ENCODE data around the gene ELP5. TPM values are rescaled to one million over a fixed set of nuclear protein-coding genes. Genes with fewer than 3 reads are reported as not detected.
A peak's percentile ranks its signal among the peaks of the same experiment; 100 is the strongest.

Gene ELP5
- total RNA-seq, 4 donors from 2014 or later, result 41.9 to 65.6 (median 51.3) TPM

DNA sequence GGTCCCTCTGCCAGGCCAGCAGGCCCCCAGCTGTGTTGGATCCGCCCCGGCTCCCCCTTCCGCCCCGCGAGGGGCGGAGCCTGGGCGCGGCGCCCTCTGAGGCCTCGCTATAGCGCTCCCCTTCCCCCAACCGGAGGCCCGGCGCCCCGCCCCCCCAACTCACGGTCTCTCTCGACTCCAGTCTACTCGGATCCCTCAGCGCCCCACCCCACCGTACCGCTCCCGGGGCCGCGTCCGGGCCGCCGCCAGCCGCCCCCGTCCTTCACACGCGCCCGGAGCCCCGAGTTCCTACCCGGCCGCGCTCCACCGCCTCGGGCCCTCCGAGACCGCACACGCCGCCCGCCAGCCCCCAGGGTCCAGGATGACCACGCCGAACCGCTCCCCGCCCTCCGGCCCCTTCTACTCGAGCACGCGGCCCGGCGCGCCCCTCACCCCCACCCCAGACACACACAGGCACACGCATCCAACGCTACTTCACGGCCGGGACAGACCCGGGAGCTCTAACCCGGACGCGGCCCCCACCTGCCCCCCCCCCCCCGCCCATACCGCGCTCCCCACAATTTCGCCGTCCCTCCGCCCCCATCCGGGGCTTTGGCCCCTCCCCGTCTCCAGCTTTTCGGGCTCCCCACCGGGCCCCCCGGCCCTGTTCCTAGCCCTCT lies 14.1 kb upstream of the ELP5 start:
- H3K36me3 ChIP-seq, result no peaks in the 10 kb centered on the region
- peak overlapping the region; percentile 94 to 96 for H3K27ac ChIP-seq
- no peak for TF ChIP-seq POLR2A (IDR thresholded peaks at IDR 0.05)
- TF ChIP-seq, protein P1, sequence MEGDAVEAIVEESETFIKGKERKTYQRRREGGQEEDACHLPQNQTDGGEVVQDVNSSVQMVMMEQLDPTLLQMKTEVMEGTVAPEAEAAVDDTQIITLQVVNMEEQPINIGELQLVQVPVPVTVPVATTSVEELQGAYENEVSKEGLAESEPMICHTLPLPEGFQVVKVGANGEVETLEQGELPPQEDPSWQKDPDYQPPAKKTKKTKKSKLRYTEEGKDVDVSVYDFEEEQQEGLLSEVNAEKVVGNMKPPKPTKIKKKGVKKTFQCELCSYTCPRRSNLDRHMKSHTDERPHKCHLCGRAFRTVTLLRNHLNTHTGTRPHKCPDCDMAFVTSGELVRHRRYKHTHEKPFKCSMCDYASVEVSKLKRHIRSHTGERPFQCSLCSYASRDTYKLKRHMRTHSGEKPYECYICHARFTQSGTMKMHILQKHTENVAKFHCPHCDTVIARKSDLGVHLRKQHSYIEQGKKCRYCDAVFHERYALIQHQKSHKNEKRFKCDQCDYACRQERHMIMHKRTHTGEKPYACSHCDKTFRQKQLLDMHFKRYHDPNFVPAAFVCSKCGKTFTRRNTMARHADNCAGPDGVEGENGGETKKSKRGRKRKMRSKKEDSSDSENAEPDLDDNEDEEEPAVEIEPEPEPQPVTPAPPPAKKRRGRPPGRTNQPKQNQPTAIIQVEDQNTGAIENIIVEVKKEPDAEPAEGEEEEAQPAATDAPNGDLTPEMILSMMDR (IDR thresholded peaks at IDR 0.05), result no peak
- no peaks in the 10 kb centered on the region for H3K9me3 ChIP-seq
- peaks cover 9 to 14% of the 10 kb centered on the region in 2 donors for H3K4me1 ChIP-seq
- intact Hi-C loops (cut with DNase I; ENCODE audit: low total_unique reads), result no loop called here
- peak; percentile 79 to 85 for DNase-seq
- no peaks in the 10 kb centered on the region for H3K27me3 ChIP-seq
- peak overlapping the region; percentile 86 to 100 for H3K4me3 ChIP-seq

GRCh38 chr17:7238420-7239090 lies 13.5 kb upstream of the ELP5 start:
- peak overlapping the region; percentile 94 to 96 for H3K27ac ChIP-seq
- TF ChIP-seq POLR2A (IDR thresholded peaks at IDR 0.05), result no peak
- TF ChIP-seq, protein P1 (IDR thresholded peaks at IDR 0.05), result no peak
- H3K4me3 ChIP-seq, result peak overlapping the region; percentile 86 to 100
- H3K36me3 ChIP-seq, result no peaks in the 10 kb centered on the region
- peaks cover 9 to 14% of the 10 kb centered on the region in 2 donors for H3K4me1 ChIP-seq
- no peak for DNase-seq
- H3K27me3 ChIP-seq, result no peaks in the 10 kb centered on the region
- no peaks in the 10 kb centered on the region for H3K9me3 ChIP-seq
- intact Hi-C loops (cut with DNase I; ENCODE audit: low total_unique reads), result no loop called here

- Histone ChIP-seq H3K27me3 (no peaks in the 10 kb centered on the region), H3K4me3 (peak within 1 kb of the TSS; percentile 86 to 100), H3K36me3 (no peaks in the 10 kb centered on the region), H3K9me3 (no peaks in the 10 kb centered on the region), H3K4me1 (peaks cover 9 to 14% of the 10 kb centered on the region in 2 donors), H3K27ac (peak within 1 kb of the TSS; percentile 96 to 99)
- intact Hi-C loops (cut with DNase I; ENCODE audit: low total_unique reads), result no loop called here
- DNase-seq, result peak; percentile 99
- TF ChIP-seq, protein P1 (IDR thresholded peaks at IDR 0.05), result peak in 1 of 4 experiments; percentile 35
- peak; percentile 36 to 80 for TF ChIP-seq POLR2A (IDR thresholded peaks at IDR 0.05)
Measured at GRCh38 chr17:7239091-7240027, 12.7 kb upstream of the ELP5 start, which contains the start of gene PHF23. PHF23 (minus strand) TSS chr17:7239457; CDS start chr17:7239279, 178 bp downstream.

DNA sequence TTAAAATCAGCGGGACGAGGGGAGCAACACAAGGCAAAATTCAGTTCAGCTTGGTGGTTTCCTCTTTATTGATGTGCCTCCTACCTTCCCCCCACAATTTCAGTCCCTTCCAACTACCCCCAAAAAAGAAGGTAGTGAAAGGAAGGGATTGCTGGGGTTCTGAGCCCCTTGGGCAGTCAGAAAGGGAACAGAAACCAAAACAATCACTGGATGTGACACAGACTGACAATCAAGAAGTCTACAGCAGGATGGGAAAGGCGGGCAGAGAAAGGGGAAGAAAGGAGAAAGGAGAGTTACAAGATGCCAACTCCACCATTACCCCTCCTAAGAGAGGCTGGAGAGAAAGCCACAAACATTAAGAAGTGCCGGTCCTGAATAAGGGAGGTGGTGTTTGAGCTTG lies 11.6 kb upstream of the ELP5 start:
- intact Hi-C loops (cut with DNase I; ENCODE audit: low total_unique reads), result no loop called here
- Histone ChIP-seq H3K27me3 (no peaks in the 10 kb centered on the region), H3K4me3 (peak overlapping the region in 1 of 2 donors; percentile 93), H3K27ac (peak overlapping the region; percentile 95 to 99), H3K9me3 (no peaks in the 10 kb centered on the region), H3K4me1 (peaks cover 9% of the 10 kb centered on the region in 2 donors), H3K36me3 (no peaks in the 10 kb centered on the region)
- no peak for DNase-seq
- TF ChIP-seq POLR2A (IDR thresholded peaks at IDR 0.05), result no peak
- TF ChIP-seq, protein P1 (IDR thresholded peaks at IDR 0.05), result no peak
